K562 (cell line): ENCODE data around the gene SLC9A3. TPM values are rescaled to one million over a fixed set of nuclear protein-coding genes. Genes with fewer than 3 reads are reported as not detected.
A peak's percentile ranks its signal among the peaks of the same experiment; 100 is the strongest.

Experiments
- ATAC-seq: fragments of 200-7000 bp; cut with Tn5 transposase; 3 replicates; pipeline ENCODE4 v1.9.1; 2020; ENCODE audit warnings: moderate library complexity
- BruUV-seq: library from RNA; stranded (reverse); fragments of 400-500 nt; replicated peaks from 2 replicates; lab custom pipeline; 2021; lab: Mats Ljungman, UMichigan
- CTCF ChIA-PET: fragments of 300-600 bp; formaldehyde crosslinking; extraction: SDS; loops from one replicate; lab custom pipeline; 2021; ENCODE audit warnings: low intra/inter-chr PET ratio; lab: Yijun Ruan, JAX
- POLR2A ChIA-PET: fragments of 300-600, 350-650 bp; sonication (Branson Sonifier 250); formaldehyde crosslinking; extraction: SDS; loops from one replicate; lab custom pipeline; 2021; ENCODE audit warnings: antibody characterized with exemption, inconsistent platforms; lab: Yijun Ruan, JAX
- DNase-seq, 4 experiments: peaks; one replicate each; pipeline versions ENCODE4 v3.0.0 to v3.0.0-alpha.2; 2011 to 2018; ENCODE audit warnings: low spot score in 3 of 4, mixed read lengths in 3 of 4; ENCODE audit errors: extremely low read depth in 1 of 4
- FAIRE-seq: peaks from 2 replicates; lab custom pipeline; 2011; peaks lifted over from hg19 to GRCh38; lab: Jason Lieb, UNC
- H2AFZ ChIP-seq: 2 replicates; pipeline ENCODE4 v1.6.0; 2011; ENCODE audit warnings: low read depth, low read length, control low read depth, inconsistent platforms
- H3K27ac ChIP-seq: fragments of 200-600 bp; 3 replicates; pipeline ENCODE4 v1.8.0; 2011; ENCODE audit warnings: low read depth, mild to moderate bottlenecking, control low read depth, inconsistent platforms, low read length, moderate library complexity, mixed read lengths; ENCODE audit errors: extremely low read depth
- H3K27me3 ChIP-seq, 2 experiments: fragments of 300-600 bp in 1 of 2; 2 replicates in 1 of 2; 3 replicates in 1 of 2; pipeline versions ENCODE4 v1.6.0 to v1.8.0; 2011; ENCODE audit warnings: inconsistent platforms in 2 of 2, low read length in 2 of 2, mild to moderate bottlenecking in 1 of 2, mixed read lengths in 1 of 2, moderate library complexity in 1 of 2; ENCODE audit not compliant: control insufficient read depth in 2 of 2, insufficient read depth in 2 of 2
- H3K36me3 ChIP-seq: fragments of 300-600 bp; 3 replicates; pipeline ENCODE4 v1.8.0; 2011; ENCODE audit warnings: mild to moderate bottlenecking, low read length, inconsistent platforms; ENCODE audit not compliant: control insufficient read depth, insufficient read depth
- H3K4me1 ChIP-seq, 2 experiments: fragments of 200-600 bp in 1 of 2; replicated peaks in 1 of 2; 2 replicates in 1 of 2; 3 replicates in 1 of 2; pipeline versions ENCODE4 v1.5.1 to v1.8.0; 2011; ENCODE audit warnings: inconsistent platforms in 2 of 2, low read length in 2 of 2, mild to moderate bottlenecking in 1 of 2, mixed read lengths in 1 of 2, moderate library complexity in 1 of 2; ENCODE audit not compliant: control insufficient read depth in 2 of 2, insufficient read depth in 2 of 2
- H3K4me2 ChIP-seq: 2 replicates; pipeline ENCODE4 v1.6.1; 2011; ENCODE audit warnings: low read length, control low read depth, inconsistent platforms, mixed read lengths; ENCODE audit not compliant: insufficient read depth
- H3K4me3 ChIP-seq: fragments of 200-600 bp; sonication (generic), shearing (Covaris generic); 2 replicates; pipeline ENCODE4 v1.5.1; 2016; ENCODE audit warnings: control low read depth, inconsistent platforms
- H3K79me2 ChIP-seq: fragments of 200-600 bp; 3 replicates; pipeline ENCODE4 v1.8.0; 2011; ENCODE audit warnings: low read length, inconsistent platforms; ENCODE audit not compliant: control insufficient read depth, insufficient read depth
- H3K9ac ChIP-seq, 2 experiments: 2 replicates each; pipeline versions ENCODE4 v1.6.0 to v1.6.1; 2011; ENCODE audit warnings: low read depth in 2 of 2, low read length in 2 of 2, control low read depth in 1 of 2, inconsistent platforms in 1 of 2, mild to moderate bottlenecking in 1 of 2, mixed read lengths in 1 of 2; ENCODE audit not compliant: insufficient read depth in 1 of 2
- H3K9me1 ChIP-seq: one replicate; pipeline ENCODE4 v1.6.0; 2011; ENCODE audit warnings: inconsistent platforms, mild to moderate bottlenecking, low read length, moderate library complexity; ENCODE audit not compliant: control insufficient read depth, insufficient read depth
- H3K9me3 ChIP-seq: replicated peaks from 2 replicates; pipeline ENCODE4 v1.5.1; 2011; ENCODE audit warnings: low read depth, low read length, inconsistent platforms; ENCODE audit not compliant: control insufficient read depth, insufficient read depth
- H4K20me1 ChIP-seq: replicated peaks from 2 replicates; pipeline ENCODE4 v1.6.1; 2011; ENCODE audit warnings: low read length, inconsistent platforms, mixed read lengths; ENCODE audit not compliant: control insufficient read depth, insufficient read depth
- ARNT ChIP-seq, 2 experiments: fragments of 450-650 bp; IDR thresholded peaks; 2 replicates each; pipeline ENCODE4 v1.6.1; 2016; ENCODE audit warnings: mild to moderate bottlenecking in 1 of 2
- CREB3 ChIP-seq: fragments of 450-650 bp; conservative IDR thresholded peaks from 2 replicates; pipeline ENCODE4 v1.6.1; 2016; ENCODE audit warnings: missing genetic modification characterization, low read depth, mild to moderate bottlenecking, missing compliant biosample characterization, moderate library complexity
- CREM ChIP-seq: IDR thresholded peaks from 2 replicates; pipeline ENCODE4 v1.6.1; 2014; ENCODE audit warnings: antibody characterized with exemption, low read depth
- E2F6 ChIP-seq, 2 experiments: IDR thresholded peaks; 2 replicates each; pipeline ENCODE4 v1.6.1; 2011; ENCODE audit warnings: borderline replicate concordance in 1 of 2, control low read depth in 1 of 2, low read depth in 1 of 2, low read length in 1 of 2, mild to moderate bottlenecking in 1 of 2, mixed read lengths in 1 of 2, moderate library complexity in 1 of 2; ENCODE audit not compliant: insufficient read depth in 1 of 2, insufficient read length in 1 of 2, poor library complexity in 1 of 2, severe bottlenecking in 1 of 2; ENCODE audit errors: extremely low read depth in 1 of 2
- PRDM10 ChIP-seq: fragments of 450-650 bp; IDR thresholded peaks from 2 replicates; pipeline ENCODE4 v1.6.1; 2018; ENCODE audit not compliant: partially characterized antibody
- RAD21 ChIP-seq, 2 experiments: fragments of 250-450 bp in 1 of 2; fragments of 450-650 bp in 1 of 2; sonication (Bioruptor Pico) in 1 of 2; formaldehyde crosslinking in 1 of 2; IDR thresholded peaks in 1 of 2; conservative IDR thresholded peaks in 1 of 2; 2 replicates each; pipeline versions ENCODE4 v1.4.0 to v1.8.0; 2020 to 2022; ENCODE audit warnings: mild to moderate bottlenecking in 2 of 2, moderate library complexity in 1 of 2
- ZNF121 ChIP-seq: sonication (generic); formaldehyde crosslinking; conservative IDR thresholded peaks from 2 replicates; pipeline ENCODE4 v1.8.0; 2022; ENCODE audit warnings: missing genetic modification reagents
- whole genome bisulfite sequencing: fragments of 100-300 bp; shearing (Covaris generic); methylation state at CpG from one replicate; pipeline ENCODE4 v1.1.6; 2016; ENCODE audit warnings: low coverage, mixed read lengths; ENCODE audit not compliant: insufficient coverage; ENCODE audit errors: missing lambda C conversion rate; 5-methylcytosine and 5-hydroxymethylcytosine counted together
- in situ Hi-C: fragments of 300-500 bp; cut with MboI; formaldehyde crosslinking; loops from 4 replicates; pipeline ENCODE4 v1.15.0; 2018; ENCODE audit warnings: inconsistent platforms, mixed read lengths
- intact Hi-C: fragments of 100-400 bp; cut with micrococcal nuclease; formaldehyde crosslinking; loops from 2 replicates; pipeline ENCODE4 v1.14.2; 2022
- polyA plus RNA-seq, 8 experiments: library from polyadenylated mRNA; depleted of rRNA in 4 of 8; stranded (reverse) in 5 of 8; unstranded in 3 of 8; fragments of >200 nt; fragmentation: Nextera tagmentation in 2 of 8; fragmentation: Illumina TruSeq in 1 of 8; extraction: Ambion mirVana in 2 of 8; extraction: Trizol in 1 of 8; gene quantifications; 2 replicates each; pipeline versions ENCODE4 v1.2.1 to v1.2.3, GENCODE V29; 2011 to 2014; ENCODE audit warnings: inconsistent platforms in 1 of 8, missing spikeins in 1 of 8
- total RNA-seq, 7 experiments: library from RNA; depleted of rRNA in 6 of 7; stranded (reverse); fragments of >200 nt in 6 of 7; fragmentation: Illumina TruSeq in 2 of 7; extraction: Trizol in 2 of 7; gene quantifications; 2 replicates each; pipeline versions ENCODE4 v1.2.1 to v1.2.3, GENCODE V29; 2011 to 2021; ENCODE audit warnings: low replicate concordance in 1 of 7

The SLC9A3 gene
- total and polyA plus RNA-seq, 9 of the 15 experiments (the other 6 are each of a cell fraction or from before 2014, with no cell fraction given) = 1.5 to 5.8 (median 3.7) TPM; not detected in 2

- CTCF ChIA-PET = no interaction called here
- no peak for TF ChIP-seq CREB3 (tag)
- WGBS = 0% methylated on average over 3 of the region's 3 CpGs
- Histone ChIP-seq H3K27me3 (peaks cover 6 to 71% of the 10 kb centered on the region in 2 experiments; a peak in 3 of 5 replicates), H4K20me1 (no peaks in the 10 kb centered on the region), H3K9me3 (no peaks in the 10 kb centered on the region), H3K4me2 (no peak overlapping the region), H3K4me3 (no peak overlapping the region), H3K36me3 (no peaks in the 10 kb centered on the region), H3K27ac (no peak overlapping the region), H3K4me1 (peaks cover 0 to 38% of the 10 kb centered on the region in 2 experiments; a peak in 2 of 5 replicates), H2AFZ (no peak overlapping the region), H3K9me1 (no peaks in the 10 kb centered on the region), H3K9ac (no peak overlapping the region), H3K79me2 (no peaks in the 10 kb centered on the region)
- in situ Hi-C loops (no loop called here), intact Hi-C loops (no loop called here)
- FAIRE-seq (no peak), DNase-seq (no peak), ATAC-seq (no peak)
- POLR2A ChIA-PET = no interaction called here
- no TSS peak for BruUV-seq
Observed at GRCh38 chr5:426392-426976, 97.8 kb downstream of the SLC9A3 start.

GRCh38 chr5:425714-426113 lies 98.5 kb downstream of the SLC9A3 start:
- no peak overlapping the region for H2AFZ ChIP-seq
- ChIA-PET CTCF (no interaction called here), POLR2A (interaction anchor here (0.6 kb wide), 1 partner anchor 277 kb away, joined by 3 read pairs; no protein-coding TSS in a partner anchor)
- no peaks in the 10 kb centered on the region for H3K9me3 ChIP-seq
- no peak overlapping the region for H3K4me3 ChIP-seq
- peak in 1 of 4 experiments; percentile 26 for DNase-seq
- peaks cover 0 to 41% of the 10 kb centered on the region in 2 experiments; a peak in 2 of 5 replicates for H3K4me1 ChIP-seq
- peaks cover 6 to 68% of the 10 kb centered on the region in 2 experiments; a peak in 3 of 5 replicates for H3K27me3 ChIP-seq
- H3K9ac ChIP-seq = no peak overlapping the region
- 2% methylated on average over 5 of the region's 5 CpGs for WGBS
- no TSS peak for BruUV-seq
- no peaks in the 10 kb centered on the region for H4K20me1 ChIP-seq
- H3K9me1 ChIP-seq = no peaks in the 10 kb centered on the region
- no peak for ATAC-seq
- no peaks in the 10 kb centered on the region for H3K79me2 ChIP-seq
- intact Hi-C loops = no loop called here
- no peak overlapping the region for H3K4me2 ChIP-seq
- H3K27ac ChIP-seq = no peak overlapping the region
- H3K36me3 ChIP-seq = no peaks in the 10 kb centered on the region
- in situ Hi-C loops = no loop called here
- no peak for FAIRE-seq
- TF ChIP-seq PRDM10 (peak; percentile 15), ZNF121 (CRISPR knock-in tag) (no peak), CREM (no peak), RAD21 (CRISPR knock-in tag; conservative IDR thresholded peaks at IDR 0.05 in 1 of 2, IDR thresholded peaks at IDR 0.05 in 1 of 2) (peak; percentile 14 to 34; a peak in 1 of 4 replicates), ARNT (IDR thresholded peaks at IDR 0.05) (no peak), E2F6 (IDR thresholded peaks at IDR 0.05; ENCODE audit: borderline replicate concordance in 1 of 2, extremely low read depth in 1 of 2, insufficient read depth in 1 of 2, insufficient read length in 1 of 2, low read depth in 1 of 2, low read length in 1 of 2, poor library complexity in 1 of 2, severe bottlenecking in 1 of 2) (no peak)
